D341Med (cell line): ENCODE results near the gene TPM4.

Experiments
- DNase-seq: peaks from one replicate; pipeline ENCODE4 v3.0.0; 2012; ENCODE audit warnings: low spot score

Gene TPM4

GRCh38 chr19:16131648-16132047 is 55.4 kb downstream of the TPM4 start:
- no peak for DNase-seq

- no peak for DNase-seq
These were observed 57.5 kb downstream of the TPM4 start for GRCh38 chr19:16133818-16134217.

- no peak for DNase-seq
These were observed 58.2 kb downstream of the TPM4 start for GRCh38 chr19:16134510-16134909.

- DNase-seq: no peak
These were observed 59.3 kb downstream of the TPM4 start for GRCh38 chr19:16135430-16136127.

GRCh38 chr19:16136185-16136999 is 60.1 kb downstream of the TPM4 start:
- no peak for DNase-seq

- DNase-seq: no peak
These were observed 63.5 kb downstream of the TPM4 start for GRCh38 chr19:16139752-16140151.

- no peak for DNase-seq
These were observed 64.7 kb downstream of the TPM4 start for GRCh38 chr19:16141043-16141442.

GRCh38 chr19:16142032-16142580 is 65.8 kb downstream of the TPM4 start:
- DNase-seq: no peak

- no peak for DNase-seq
These were observed 67.3 kb downstream of the TPM4 start, which contains the start of gene HSH2D for GRCh38 chr19:16143399-16144215. Gene HSH2D (plus strand): TSS chr19:16143685. CDS start chr19:16148751, 5,066 bp downstream.

GRCh38 chr19:16144216-16144581 is 67.9 kb downstream of the TPM4 start:
- DNase-seq: no peak

GRCh38 chr19:16146112-16146511 is 69.8 kb downstream of the TPM4 start:
- no peak for DNase-seq

- DNase-seq: no peak
These were observed 72.3 kb downstream of the TPM4 start for GRCh38 chr19:16148443-16149229.
